Loucy (cell line): Measurements from ENCODE around the gene TAS1R3.
A peak's percentile ranks its signal among the peaks of the same experiment; 100 is the strongest.

Experiments used
- H2AFZ ChIP-seq: fragments of 200-600 bp; sonication (generic); 2 replicates; pipeline ENCODE4 v1.6.0; 2016; ENCODE audit warnings: antibody characterized with exemption, mild to moderate bottlenecking, low read length, moderate library complexity
- H3F3A ChIP-seq: fragments of 200-600 bp; 2 replicates; pipeline ENCODE4 v1.6.0; 2016; ENCODE audit warnings: antibody characterized with exemption, low read depth, mild to moderate bottlenecking
- H3K27me3 ChIP-seq: fragments of 200-600 bp; sonication (generic); 2 replicates; pipeline ENCODE4 v1.6.1; 2014; ENCODE audit warnings: low read length, mild to moderate bottlenecking; ENCODE audit not compliant: insufficient read depth, poor library complexity, severe bottlenecking
- H3K36me3 ChIP-seq: fragments of 200-600 bp; sonication (generic); 2 replicates; pipeline ENCODE4 v1.6.1; 2016; ENCODE audit warnings: low read length; ENCODE audit not compliant: insufficient read depth
- H3K4me1 ChIP-seq: fragments of 200-600 bp; sonication (generic); 2 replicates; pipeline ENCODE4 v1.5.1; 2014; ENCODE audit warnings: low read length, mild to moderate bottlenecking; ENCODE audit not compliant: insufficient read depth, poor library complexity, severe bottlenecking
- H3K4me2 ChIP-seq: fragments of 200-600 bp; sonication (generic); 2 replicates; pipeline ENCODE4 v1.6.0; 2014; ENCODE audit warnings: antibody characterized with exemption, low read length, low read depth, mild to moderate bottlenecking; ENCODE audit not compliant: poor library complexity, severe bottlenecking
- H3K4me3 ChIP-seq: fragments of 200-600 bp; sonication (generic); 2 replicates; pipeline ENCODE4 v1.5.1; 2014; ENCODE audit warnings: low read length, mild to moderate bottlenecking, mixed read lengths; ENCODE audit not compliant: poor library complexity, severe bottlenecking
- H3K79me2 ChIP-seq: fragments of 200-600 bp; sonication (generic); 2 replicates; pipeline ENCODE4 v1.6.1; 2014; ENCODE audit warnings: low read length; ENCODE audit not compliant: insufficient read depth
- H3K9ac ChIP-seq: fragments of 200-600 bp; sonication (generic); 2 replicates; pipeline ENCODE4 v1.6.0; 2014; ENCODE audit warnings: mild to moderate bottlenecking, low read depth, low read length, moderate library complexity; ENCODE audit not compliant: poor library complexity, severe bottlenecking
- H3K9me2 ChIP-seq: fragments of 200-600 bp; sonication (generic); replicated peaks from 2 replicates; pipeline ENCODE4 v1.6.1; 2016; ENCODE audit warnings: low read depth, low read length, mixed read lengths
- H3K9me3 ChIP-seq: fragments of 200-600 bp; sonication (generic); 2 replicates; pipeline ENCODE4 v1.6.1; 2014; ENCODE audit warnings: mild to moderate bottlenecking, antibody characterized with exemption, low read length, low read depth; ENCODE audit not compliant: insufficient read depth
- H4K20me1 ChIP-seq: fragments of 200-600 bp; sonication (generic); 2 replicates; pipeline ENCODE4 v1.6.0; 2014; ENCODE audit warnings: antibody characterized with exemption, low read length, mild to moderate bottlenecking; ENCODE audit not compliant: insufficient read depth, poor library complexity, severe bottlenecking
- EZH2phosphoT487 ChIP-seq: fragments of 200-600 bp; IDR thresholded peaks from 2 replicates; pipeline ENCODE4 v1.6.1; 2018; ENCODE audit warnings: antibody characterized with exemption, mild to moderate bottlenecking, moderate library complexity, borderline replicate concordance
- TF ChIP-seq, protein P1 (sequence below): fragments of 200-600 bp; sonication (generic); conservative IDR thresholded peaks from 2 replicates; pipeline ENCODE4 v1.5.1; 2014; ENCODE audit warnings: mild to moderate bottlenecking, antibody characterized with exemption, low read length

Gene TAS1R3

DNA sequence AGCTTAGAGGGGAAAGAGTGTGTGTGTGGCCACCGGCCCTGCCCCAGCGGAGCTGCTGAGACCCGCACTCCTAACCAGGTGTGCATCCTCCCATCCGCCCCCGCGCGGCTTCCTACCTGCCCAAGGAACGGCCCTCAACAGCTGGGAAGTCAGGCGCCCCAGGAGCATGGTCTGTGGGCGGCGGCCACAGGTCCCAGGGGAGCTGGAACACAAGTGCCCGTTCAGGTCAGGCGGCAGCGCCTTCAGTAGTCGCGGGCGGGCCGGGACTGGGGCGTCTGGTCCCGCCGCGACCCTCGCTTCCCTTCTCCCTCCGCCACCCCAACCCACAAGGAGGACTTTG, 43.5 kb downstream of the TAS1R3 start:
- H3F3A ChIP-seq, result no peaks in the 10 kb centered on the region
- TF ChIP-seq, protein P1, sequence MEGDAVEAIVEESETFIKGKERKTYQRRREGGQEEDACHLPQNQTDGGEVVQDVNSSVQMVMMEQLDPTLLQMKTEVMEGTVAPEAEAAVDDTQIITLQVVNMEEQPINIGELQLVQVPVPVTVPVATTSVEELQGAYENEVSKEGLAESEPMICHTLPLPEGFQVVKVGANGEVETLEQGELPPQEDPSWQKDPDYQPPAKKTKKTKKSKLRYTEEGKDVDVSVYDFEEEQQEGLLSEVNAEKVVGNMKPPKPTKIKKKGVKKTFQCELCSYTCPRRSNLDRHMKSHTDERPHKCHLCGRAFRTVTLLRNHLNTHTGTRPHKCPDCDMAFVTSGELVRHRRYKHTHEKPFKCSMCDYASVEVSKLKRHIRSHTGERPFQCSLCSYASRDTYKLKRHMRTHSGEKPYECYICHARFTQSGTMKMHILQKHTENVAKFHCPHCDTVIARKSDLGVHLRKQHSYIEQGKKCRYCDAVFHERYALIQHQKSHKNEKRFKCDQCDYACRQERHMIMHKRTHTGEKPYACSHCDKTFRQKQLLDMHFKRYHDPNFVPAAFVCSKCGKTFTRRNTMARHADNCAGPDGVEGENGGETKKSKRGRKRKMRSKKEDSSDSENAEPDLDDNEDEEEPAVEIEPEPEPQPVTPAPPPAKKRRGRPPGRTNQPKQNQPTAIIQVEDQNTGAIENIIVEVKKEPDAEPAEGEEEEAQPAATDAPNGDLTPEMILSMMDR, result no peak
- no peak for TF ChIP-seq EZH2phosphoT487
- H3K4me1 ChIP-seq, result peaks cover 40% of the 10 kb centered on the region
- H3K27me3 ChIP-seq, result no peaks in the 10 kb centered on the region
- peaks cover 40% of the 10 kb centered on the region for H3K79me2 ChIP-seq
- peak overlapping the region; percentile 99 for H3K4me2 ChIP-seq
- H3K4me3 ChIP-seq, result peak overlapping the region; percentile 92
- no peaks in the 10 kb centered on the region for H3K36me3 ChIP-seq
- peak overlapping the region; percentile 78 for H2AFZ ChIP-seq
- H4K20me1 ChIP-seq, result peaks cover 26% of the 10 kb centered on the region
- H3K9me3 ChIP-seq, result no peaks in the 10 kb centered on the region
- H3K9ac ChIP-seq, result peak overlapping the region; percentile 97
- H3K9me2 ChIP-seq, result no peaks in the 10 kb centered on the region

DNA sequence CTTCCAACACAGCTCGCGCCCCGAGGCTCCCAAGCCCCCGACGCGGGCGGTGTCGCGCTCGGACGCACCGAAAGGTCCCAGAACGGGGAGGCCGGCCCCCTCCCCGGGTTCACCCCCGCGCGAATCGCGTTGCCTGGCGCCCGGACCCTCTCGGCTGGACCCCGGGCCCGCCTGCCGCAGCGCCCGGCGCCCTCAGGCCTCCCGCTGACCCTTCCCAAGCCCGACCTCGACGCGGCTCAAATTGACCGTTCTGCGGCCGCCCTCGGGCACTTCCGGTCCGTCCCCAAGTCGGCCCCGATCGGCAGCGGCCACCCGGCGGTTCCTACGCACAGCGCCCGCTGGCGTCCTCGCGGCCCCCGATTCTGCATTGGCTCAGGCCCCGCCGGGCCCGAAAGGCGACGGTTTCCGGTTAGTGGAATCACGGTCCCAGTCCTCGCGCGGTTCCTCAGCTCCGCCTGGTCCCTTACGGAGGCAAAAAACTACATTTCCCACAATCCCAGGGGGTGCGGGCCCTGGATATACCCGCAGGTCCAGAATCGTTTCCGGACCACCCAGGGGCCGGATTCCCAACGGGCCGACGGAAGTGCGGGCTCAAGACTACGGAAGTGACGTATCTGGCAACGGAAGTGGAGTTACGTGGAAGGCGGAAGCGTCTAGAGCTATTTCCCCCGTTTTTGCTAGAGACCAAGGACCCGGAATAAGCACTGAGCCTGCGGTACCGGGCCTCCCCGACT, 44.0 kb downstream of the TAS1R3 start, which contains the start of gene AURKAIP1:
AURKAIP1 (minus strand) TSS at position 279 of the 734 bp plus-strand sequence. CDS start 451 bp downstream, outside the sequence.
- TF ChIP-seq, protein P1, result 0 out of 2 replicates have a peak, but pooled peaks have one; percentile 23
- no peak for TF ChIP-seq EZH2phosphoT487
- Histone ChIP-seq H3K27me3 (no peaks in the 10 kb centered on the region), H3K4me1 (peaks cover 40% of the 10 kb centered on the region), H3K36me3 (no peaks in the 10 kb centered on the region), H2AFZ (peak within 1 kb of the TSS; percentile 78), H3K9me2 (no peaks in the 10 kb centered on the region), H4K20me1 (peaks cover 26% of the 10 kb centered on the region), H3K4me3 (peak within 1 kb of the TSS; percentile 92), H3K4me2 (peak within 1 kb of the TSS; percentile 99), H3K9ac (peak within 1 kb of the TSS; percentile 97), H3F3A (no peaks in the 10 kb centered on the region), H3K79me2 (peaks cover 40% of the 10 kb centered on the region), H3K9me3 (no peaks in the 10 kb centered on the region)

DNA sequence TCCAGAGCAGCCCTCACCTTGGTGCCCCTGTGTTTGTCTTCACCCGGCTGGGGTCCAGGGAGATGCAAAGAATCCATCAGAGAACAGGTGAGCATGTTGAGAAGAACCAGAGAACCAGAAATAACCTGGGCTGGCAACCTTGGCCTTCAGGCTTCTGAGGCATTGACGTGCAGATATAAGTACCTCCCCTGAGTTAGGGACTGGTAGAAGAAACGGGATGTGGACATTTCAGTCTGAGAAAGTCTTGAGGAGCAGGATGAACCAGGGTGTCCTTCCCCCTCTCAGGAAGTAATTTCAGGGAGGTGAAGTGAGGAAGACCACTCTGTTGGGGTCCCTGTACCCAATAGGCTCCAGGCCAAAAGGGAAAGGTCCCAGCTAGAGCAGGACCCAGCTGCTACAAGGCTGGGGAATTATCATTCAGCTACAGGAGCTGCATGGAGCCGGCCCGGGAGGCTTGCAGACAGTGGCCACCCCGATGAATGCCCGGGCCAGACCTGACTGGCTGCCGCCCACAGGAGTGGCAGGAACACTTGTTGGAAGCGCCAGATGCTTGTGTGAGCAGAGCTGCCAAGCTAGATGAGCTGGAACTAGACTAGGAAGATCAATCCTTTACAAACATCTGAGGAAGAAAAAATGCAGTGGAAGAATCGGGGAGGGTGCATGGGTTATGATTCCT, 45.6 kb downstream of the TAS1R3 start:
- Histone ChIP-seq H3K9ac (peak overlapping the region; percentile 84), H3K79me2 (peaks cover 38% of the 10 kb centered on the region), H3K36me3 (no peaks in the 10 kb centered on the region), H3K9me3 (no peaks in the 10 kb centered on the region), H3F3A (no peaks in the 10 kb centered on the region), H2AFZ (no peak overlapping the region), H3K27me3 (no peaks in the 10 kb centered on the region), H3K4me3 (peak overlapping the region; percentile 92), H3K4me2 (peak overlapping the region; percentile 98), H3K9me2 (no peaks in the 10 kb centered on the region), H3K4me1 (peaks cover 30% of the 10 kb centered on the region), H4K20me1 (peaks cover 14% of the 10 kb centered on the region)
- TF ChIP-seq, protein P1, result no peak
- TF ChIP-seq EZH2phosphoT487, result no peak
